Astrocyte of the spinal cord (primary cell): ENCODE measurements around the gene IFI35.
A peak's percentile ranks its signal among the peaks of the same experiment; 100 is the strongest.
"Not testable (repeated sequence)": the region's sequence is repeated elsewhere in the genome, so short reads cannot be mapped to it uniquely, and the experiment has no call there.

ENCODE experiments used
- DNase-seq: peaks from one replicate; pipeline ENCODE4 v3.0.0; 2011; ENCODE audit warnings: low read depth, low spot score
- H3K4me3 ChIP-seq: 2 replicates; pipeline ENCODE4 v1.5.1; 2011; ENCODE audit warnings: low read depth, mild to moderate bottlenecking, low read length, moderate library complexity
- in situ Hi-C: cut with HindIII; loops from 2 replicates; pipeline ENCODE4 v1.10.0; 2017; ENCODE audit warnings: low sequenced_read_pairs
- TF ChIP-seq, protein P1 (sequence below): IDR thresholded peaks from 2 replicates; pipeline ENCODE4 v1.5.1; 2012; ENCODE audit warnings: low read depth, mild to moderate bottlenecking, low read length, inconsistent platforms

IFI35 gene

GRCh38 chr17:42997984-42998938, 8.3 kb upstream of the IFI35 start, which contains the start of gene RPL27:
RPL27 (plus strand) TSS chr17:42998419; CDS start chr17:42998751, 332 bp downstream.
- TF ChIP-seq, protein P1, sequence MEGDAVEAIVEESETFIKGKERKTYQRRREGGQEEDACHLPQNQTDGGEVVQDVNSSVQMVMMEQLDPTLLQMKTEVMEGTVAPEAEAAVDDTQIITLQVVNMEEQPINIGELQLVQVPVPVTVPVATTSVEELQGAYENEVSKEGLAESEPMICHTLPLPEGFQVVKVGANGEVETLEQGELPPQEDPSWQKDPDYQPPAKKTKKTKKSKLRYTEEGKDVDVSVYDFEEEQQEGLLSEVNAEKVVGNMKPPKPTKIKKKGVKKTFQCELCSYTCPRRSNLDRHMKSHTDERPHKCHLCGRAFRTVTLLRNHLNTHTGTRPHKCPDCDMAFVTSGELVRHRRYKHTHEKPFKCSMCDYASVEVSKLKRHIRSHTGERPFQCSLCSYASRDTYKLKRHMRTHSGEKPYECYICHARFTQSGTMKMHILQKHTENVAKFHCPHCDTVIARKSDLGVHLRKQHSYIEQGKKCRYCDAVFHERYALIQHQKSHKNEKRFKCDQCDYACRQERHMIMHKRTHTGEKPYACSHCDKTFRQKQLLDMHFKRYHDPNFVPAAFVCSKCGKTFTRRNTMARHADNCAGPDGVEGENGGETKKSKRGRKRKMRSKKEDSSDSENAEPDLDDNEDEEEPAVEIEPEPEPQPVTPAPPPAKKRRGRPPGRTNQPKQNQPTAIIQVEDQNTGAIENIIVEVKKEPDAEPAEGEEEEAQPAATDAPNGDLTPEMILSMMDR, result peak; percentile 85
- in situ Hi-C loops, result no loop called here
- peak within 1 kb of the TSS; percentile 92 for H3K4me3 ChIP-seq
- DNase-seq, result peak; percentile 100

GRCh38 chr17:42999003-42999525, 7.5 kb upstream of the IFI35 start:
- peak overlapping the region; percentile 92 for H3K4me3 ChIP-seq
- DNase-seq, result no peak
- in situ Hi-C loops, result no loop called here
- TF ChIP-seq, protein P1, result no peak

DNA sequence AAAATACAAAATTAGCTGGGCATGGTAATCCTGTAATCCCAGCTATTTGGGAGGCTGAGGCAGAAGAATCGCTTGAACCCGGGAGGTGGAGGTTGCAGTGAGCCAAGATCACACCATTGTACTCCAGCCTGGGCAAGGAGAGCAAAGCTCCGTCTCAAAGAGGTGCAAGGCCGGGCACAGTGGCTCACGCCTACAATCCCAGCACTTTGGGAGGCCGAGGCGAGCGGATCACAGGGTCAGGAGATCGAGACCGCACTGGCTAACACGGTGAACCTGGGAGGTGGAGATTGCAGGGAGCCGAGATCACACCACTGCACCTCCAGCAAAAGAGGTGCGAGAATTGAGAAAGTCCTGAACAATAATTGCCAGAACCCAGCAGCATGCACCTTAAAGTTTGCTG, 5.7 kb upstream of the IFI35 start:
- DNase-seq, H3K4me3 ChIP-seq, in situ Hi-C loops: not testable (repeated sequence)

DNA sequence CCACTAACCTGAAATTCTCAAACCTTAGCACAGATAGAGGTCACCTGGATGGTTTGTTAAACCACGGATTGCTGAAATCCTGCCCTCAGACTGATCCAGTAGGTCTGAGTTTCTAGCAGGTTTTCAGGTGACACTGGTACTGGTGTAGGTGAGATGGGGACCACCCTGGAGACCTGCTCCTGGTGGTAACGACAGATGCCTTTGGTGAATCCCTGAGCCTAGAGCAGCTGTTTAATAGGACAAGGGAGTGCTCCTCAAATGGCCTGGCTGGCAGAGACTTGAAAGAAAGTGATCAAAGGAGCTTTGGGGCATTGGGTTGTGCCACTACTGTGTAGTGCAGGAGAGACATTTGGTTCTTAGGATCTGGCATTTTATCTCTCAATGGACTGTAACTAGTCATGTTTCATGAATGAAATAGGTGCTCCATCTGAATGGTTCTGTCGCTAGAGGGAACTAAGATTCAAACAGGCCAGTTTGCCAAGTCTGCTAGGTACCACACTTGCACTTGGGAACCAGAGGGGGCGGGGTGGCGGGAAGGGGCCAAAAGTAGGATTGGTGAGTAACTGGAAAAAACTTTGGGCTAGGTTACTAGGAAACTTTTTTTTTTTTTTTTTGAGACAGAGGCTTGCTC, 2.9 kb upstream of the IFI35 start:
- TF ChIP-seq, protein P1, result no peak
- in situ Hi-C loops, result no loop called here
- peak; percentile 30 for DNase-seq
- H3K4me3 ChIP-seq, result no peak overlapping the region

DNA sequence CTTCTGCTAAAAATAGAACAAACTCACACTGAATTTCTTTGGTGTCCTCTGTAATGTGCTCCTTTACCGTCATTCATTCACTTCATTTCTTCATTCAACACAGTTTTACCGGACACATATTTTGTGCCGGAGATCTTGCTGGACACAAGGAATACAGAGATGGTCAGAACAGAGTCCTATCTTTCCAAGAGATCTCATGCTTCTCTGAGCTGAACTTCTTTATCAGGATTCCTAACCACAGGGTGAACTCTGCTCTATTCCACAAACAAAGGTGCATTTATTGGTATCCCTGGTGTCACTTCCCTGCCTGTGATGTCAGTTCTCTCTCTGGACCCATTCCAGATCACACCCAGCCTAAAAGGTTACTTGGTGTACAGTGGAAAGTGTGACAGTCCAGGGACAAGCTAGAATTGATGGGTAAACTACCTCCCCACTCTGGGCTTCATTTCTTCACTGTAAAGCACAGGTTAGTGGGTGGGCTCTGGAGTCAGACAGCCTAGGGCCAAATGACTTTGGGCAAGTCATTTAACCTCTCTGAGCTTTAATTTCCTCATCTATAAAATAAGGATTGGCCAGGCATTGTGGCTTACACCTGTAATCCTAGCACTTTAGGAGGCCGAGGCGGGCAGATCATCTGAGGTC, 4.2 kb downstream of the IFI35 start:
- no peak overlapping the region for H3K4me3 ChIP-seq
- no peak for DNase-seq
- in situ Hi-C loops, result no loop called here
- TF ChIP-seq, protein P1, result no peak

GRCh38 chr17:43011728-43012472, 5.3 kb downstream of the IFI35 start:
- in situ Hi-C loops, result no loop called here
- no peak overlapping the region for H3K4me3 ChIP-seq
- DNase-seq, result no peak
- TF ChIP-seq, protein P1, result no peak
